SJSA1 (cell line): ENCODE results near the gene BCL2. TPM values are rescaled to one million over a fixed set of nuclear protein-coding genes. Genes with fewer than 3 reads are reported as not detected.

Experiments used
- DNase-seq, 2 experiments: peaks; one replicate each; pipeline ENCODE4 v3.0.0-alpha.2; 2015 to 2020; ENCODE audit warnings: low spot score in 2 of 2, low read depth in 1 of 2
- H3K27ac ChIP-seq: fragments of 250-450 bp; sonication (Bioruptor Pico); 2 replicates; pipeline ENCODE4 v1.5.1; 2020; ENCODE audit warnings: mild to moderate bottlenecking, moderate library complexity
- H3K27me3 ChIP-seq: fragments of 250-450 bp; sonication (Bioruptor Pico); replicated peaks from 2 replicates; pipeline ENCODE4 v1.5.1; 2020; ENCODE audit warnings: mild to moderate bottlenecking, moderate library complexity
- H3K36me3 ChIP-seq: fragments of 250-450 bp; sonication (Bioruptor Pico); 2 replicates; pipeline ENCODE4 v1.5.1; 2020; ENCODE audit warnings: mild to moderate bottlenecking
- H3K4me1 ChIP-seq: fragments of 250-450 bp; sonication (Bioruptor Pico); replicated peaks from 2 replicates; pipeline ENCODE4 v1.6.1; 2021; ENCODE audit warnings: mild to moderate bottlenecking
- H3K4me3 ChIP-seq: fragments of 250-450 bp; sonication (Bioruptor Pico); 2 replicates; pipeline ENCODE4 v1.5.1; 2020; ENCODE audit warnings: mild to moderate bottlenecking
- H3K9me3 ChIP-seq: fragments of 250-450 bp; sonication (Bioruptor Pico); replicated peaks from 2 replicates; pipeline ENCODE4 v1.5.1; 2020; ENCODE audit warnings: mild to moderate bottlenecking
- total RNA-seq: library from RNA; depleted of rRNA; stranded (reverse); fragments of >200 nt; shearing (Covaris generic); gene quantifications from 2 replicates; pipeline ENCODE4 v1.2.3, GENCODE V29; 2014

BCL2 gene
- total RNA-seq, 1 experiment from 2014 or later, result 7.8 TPM

DNA sequence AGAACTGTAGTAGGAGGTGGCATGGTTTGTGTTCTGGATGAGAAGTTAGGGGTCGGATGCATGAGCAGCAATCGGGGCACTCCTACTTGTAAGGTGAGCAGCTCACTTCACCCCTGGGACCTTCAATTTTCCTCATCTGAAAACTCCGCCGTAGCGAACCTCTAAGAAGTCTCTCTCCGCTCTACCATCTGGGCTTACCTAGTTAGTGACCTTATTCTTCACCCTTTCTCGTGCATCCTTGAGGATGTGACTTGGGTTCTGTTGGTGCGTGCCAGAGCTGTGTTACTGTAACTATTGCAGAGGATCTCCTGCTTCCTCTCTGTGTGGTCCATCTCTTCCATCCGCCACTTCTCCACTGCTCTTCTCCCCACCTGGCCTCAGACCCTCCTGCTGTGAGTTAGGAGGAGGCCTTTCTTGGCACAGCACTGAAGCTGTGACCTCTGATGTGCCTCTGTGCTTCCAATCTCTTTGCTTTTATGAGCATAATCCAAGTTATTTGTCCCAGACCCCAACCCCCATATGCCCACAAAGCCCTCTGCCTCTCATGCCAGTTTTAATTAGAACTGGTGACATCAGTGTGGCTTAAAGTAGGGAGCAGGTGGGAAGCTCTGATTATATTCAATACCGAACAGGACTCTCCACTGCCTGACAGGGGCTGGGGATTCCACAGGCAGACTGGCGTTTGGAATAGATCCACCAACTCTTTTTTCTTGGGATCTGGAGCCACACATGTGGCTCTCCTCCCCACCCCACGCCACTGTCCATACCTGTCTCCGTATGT, 178.4 kb downstream of the BCL2 start:
- Histone ChIP-seq H3K36me3 (no peaks in the 10 kb centered on the region), H3K4me1 (no peaks in the 10 kb centered on the region; the same call in 1 of the 2 replicates), H3K4me3 (no peak overlapping the region), H3K27me3 (no peaks in the 10 kb centered on the region), H3K27ac (no peak overlapping the region), H3K9me3 (peaks cover 6% of the 10 kb centered on the region; the same call in 1 of the 2 replicates)
- no peak for DNase-seq

DNA sequence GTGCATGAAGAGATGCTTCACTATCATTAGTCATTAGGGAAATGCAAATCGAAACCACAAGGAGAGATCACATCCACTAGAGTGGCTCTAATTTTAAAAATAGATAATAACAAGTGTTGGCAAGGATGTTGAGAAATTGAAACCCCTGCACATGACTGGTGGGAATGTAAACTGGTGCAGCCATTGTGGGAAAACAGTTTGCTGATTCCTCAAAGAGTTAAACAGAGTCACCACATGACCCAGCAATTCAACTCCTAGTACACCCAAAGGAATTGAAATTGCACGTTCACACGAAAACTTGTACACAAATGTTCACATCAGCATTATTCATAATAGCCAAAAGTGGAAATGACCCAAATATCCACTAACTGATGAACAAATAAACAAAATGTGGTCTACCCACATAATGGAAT, 179.5 kb downstream of the BCL2 start:
- DNase-seq, result no peak
- H3K4me1 ChIP-seq, result no peaks in the 10 kb centered on the region; the same call in 1 of the 2 replicates
- H3K27me3 ChIP-seq, result no peaks in the 10 kb centered on the region
- H3K9me3 ChIP-seq, result peaks cover 6% of the 10 kb centered on the region; the same call in 1 of the 2 replicates
- H3K36me3 ChIP-seq, result no peaks in the 10 kb centered on the region
- no peak overlapping the region; the same call in 1 of the 2 replicates for H3K27ac ChIP-seq
- no peak overlapping the region for H3K4me3 ChIP-seq

- H3K27ac ChIP-seq, result no peak overlapping the region
- peaks cover 6% of the 10 kb centered on the region; the same call in 1 of the 2 replicates for H3K9me3 ChIP-seq
- no peaks in the 10 kb centered on the region for H3K27me3 ChIP-seq
- no peak for DNase-seq
- no peaks in the 10 kb centered on the region; the same call in 1 of the 2 replicates for H3K4me1 ChIP-seq
- no peak overlapping the region for H3K4me3 ChIP-seq
- H3K36me3 ChIP-seq, result no peaks in the 10 kb centered on the region
These were observed 180.9 kb downstream of the BCL2 start for GRCh38 chr18:63138436-63139340.

DNA sequence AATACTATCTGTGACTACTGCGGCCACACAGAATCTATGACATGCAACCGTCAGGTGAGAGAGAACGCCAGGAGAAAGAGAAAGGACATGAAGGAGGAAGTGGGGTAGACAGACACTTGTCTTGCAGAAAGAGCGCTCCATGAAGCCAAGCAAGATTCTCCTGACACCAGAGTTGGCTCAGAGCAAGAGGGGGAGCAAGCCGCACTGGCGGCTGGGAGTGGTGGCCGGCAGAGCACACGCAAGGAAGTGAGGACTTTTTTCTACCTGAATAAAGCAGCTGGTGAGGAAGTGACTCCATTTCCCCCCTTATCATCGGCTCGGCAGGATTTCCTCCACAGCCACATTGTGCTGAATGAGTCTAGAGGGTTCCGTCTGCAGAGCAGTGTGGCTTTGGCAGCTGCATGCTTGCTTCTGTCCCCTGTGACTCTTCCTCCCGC, 181.6 kb downstream of the BCL2 start:
- Histone ChIP-seq H3K4me1 (no peaks in the 10 kb centered on the region; the same call in 1 of the 2 replicates), H3K9me3 (peaks cover 6% of the 10 kb centered on the region; the same call in 1 of the 2 replicates), H3K36me3 (no peaks in the 10 kb centered on the region), H3K4me3 (no peak overlapping the region), H3K27ac (no peak overlapping the region), H3K27me3 (no peaks in the 10 kb centered on the region)
- no peak for DNase-seq

GRCh38 chr18:63135101-63135500, 184.5 kb downstream of the BCL2 start:
- no peak for DNase-seq
- Histone ChIP-seq H3K27ac (no peak overlapping the region), H3K4me3 (no peak overlapping the region), H3K9me3 (peaks cover 2% of the 10 kb centered on the region; the same call in 1 of the 2 replicates), H3K36me3 (no peaks in the 10 kb centered on the region), H3K27me3 (no peaks in the 10 kb centered on the region), H3K4me1 (no peaks in the 10 kb centered on the region)

DNA sequence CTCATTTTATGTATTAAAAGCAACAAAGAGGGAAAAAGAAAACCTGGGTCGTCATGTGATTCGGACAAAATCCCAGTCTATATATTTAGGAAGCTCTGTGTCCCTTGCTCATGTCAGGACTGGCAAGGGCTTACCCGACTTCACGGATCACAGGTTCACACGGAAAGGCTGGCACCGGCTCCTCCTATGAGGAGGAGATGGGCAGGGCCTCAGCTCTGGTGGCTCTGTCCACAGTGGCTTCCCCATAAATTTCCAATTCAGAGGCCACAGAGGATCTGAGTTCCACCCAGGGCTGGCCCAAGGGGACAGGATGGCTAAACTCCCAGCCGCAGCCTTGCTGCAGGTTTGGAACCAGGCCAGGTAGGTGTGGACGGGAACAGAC, 186.8 kb downstream of the BCL2 start:
- DNase-seq, result no peak
- H3K27me3 ChIP-seq, result no peaks in the 10 kb centered on the region
- no peak overlapping the region for H3K4me3 ChIP-seq
- no peaks in the 10 kb centered on the region for H3K4me1 ChIP-seq
- no peaks in the 10 kb centered on the region for H3K36me3 ChIP-seq
- no peaks in the 10 kb centered on the region for H3K9me3 ChIP-seq
- H3K27ac ChIP-seq, result no peak overlapping the region

DNA sequence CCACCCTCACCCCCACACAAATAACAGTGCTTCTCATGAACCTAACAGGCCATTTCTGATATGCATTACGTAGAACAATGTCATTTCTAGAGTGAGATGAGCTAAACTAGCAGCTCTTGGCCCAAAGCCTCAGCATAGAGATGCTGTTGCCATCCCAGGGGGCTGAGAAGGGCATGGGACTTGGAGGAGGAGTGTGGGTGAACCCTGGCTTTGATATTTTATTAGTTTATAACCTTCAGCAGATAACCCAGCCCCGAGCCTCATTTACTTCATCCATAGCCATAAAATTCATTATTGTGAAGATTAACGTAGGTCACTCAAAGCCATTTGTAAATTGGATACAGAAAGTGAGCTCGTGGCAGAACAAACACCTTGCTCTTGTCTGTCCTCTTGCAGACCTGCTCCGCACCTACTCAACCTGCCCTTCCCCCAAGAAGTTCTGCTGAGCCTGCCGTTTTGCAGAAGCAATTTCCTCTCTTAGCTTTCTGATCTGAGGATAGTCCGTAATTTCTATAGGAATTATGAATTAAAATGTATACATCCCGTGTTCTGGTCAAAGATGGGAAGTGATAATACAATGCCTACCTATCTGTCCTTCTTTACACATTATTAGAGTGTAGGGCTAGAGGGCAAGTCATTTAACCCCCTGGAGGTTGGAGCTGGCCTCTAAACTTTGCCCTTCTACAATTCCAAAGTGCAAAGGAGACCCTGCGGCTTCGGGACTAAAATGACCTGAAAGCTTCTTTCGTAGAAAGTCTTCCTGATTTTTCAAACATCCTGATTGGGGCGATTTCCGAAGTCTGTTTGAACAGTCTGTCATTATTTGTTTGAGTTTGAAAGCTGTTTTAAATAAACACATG, 187.4 kb downstream of the BCL2 start:
- Histone ChIP-seq H3K36me3 (no peaks in the 10 kb centered on the region), H3K27me3 (no peaks in the 10 kb centered on the region), H3K4me1 (no peaks in the 10 kb centered on the region), H3K9me3 (no peaks in the 10 kb centered on the region), H3K4me3 (no peak overlapping the region), H3K27ac (no peak overlapping the region)
- no peak for DNase-seq

GRCh38 chr18:63131106-63131958, 188.2 kb downstream of the BCL2 start:
- Histone ChIP-seq H3K9me3 (no peaks in the 10 kb centered on the region), H3K4me3 (no peak overlapping the region), H3K4me1 (no peaks in the 10 kb centered on the region), H3K36me3 (no peaks in the 10 kb centered on the region), H3K27me3 (no peaks in the 10 kb centered on the region), H3K27ac (no peak overlapping the region)
- peak; percentile 54 to 68 for DNase-seq

DNA sequence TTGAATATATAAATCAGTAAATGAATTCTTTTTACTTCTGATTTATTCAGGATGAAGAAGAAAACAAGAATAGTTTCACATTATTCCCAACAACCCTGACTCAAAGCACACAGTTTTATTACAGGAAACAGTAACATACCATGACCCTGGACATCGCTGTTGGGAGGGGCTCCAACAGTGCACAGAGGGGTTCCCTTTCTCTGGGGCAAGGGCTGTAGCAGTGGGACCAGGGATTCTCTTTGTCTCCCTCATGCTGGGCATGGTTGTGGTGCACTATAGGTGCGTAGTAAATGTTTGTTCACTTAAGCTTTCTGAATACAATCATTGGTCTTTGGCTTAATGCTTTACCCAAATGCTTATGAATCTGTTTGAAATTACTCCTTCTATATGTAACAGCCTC, 189.4 kb downstream of the BCL2 start:
- Histone ChIP-seq H3K27me3 (no peaks in the 10 kb centered on the region), H3K9me3 (no peaks in the 10 kb centered on the region), H3K4me3 (no peak overlapping the region), H3K27ac (no peak overlapping the region), H3K4me1 (no peaks in the 10 kb centered on the region), H3K36me3 (no peaks in the 10 kb centered on the region)
- no peak for DNase-seq

GRCh38 chr18:63128237-63128974, 191.2 kb downstream of the BCL2 start:
- Histone ChIP-seq H3K4me1 (no peaks in the 10 kb centered on the region), H3K27ac (no peak overlapping the region), H3K27me3 (no peaks in the 10 kb centered on the region), H3K4me3 (no peak overlapping the region), H3K36me3 (no peaks in the 10 kb centered on the region), H3K9me3 (no peaks in the 10 kb centered on the region)
- DNase-seq, result no peak

- Histone ChIP-seq H3K27ac (no peak overlapping the region), H3K4me1 (no peaks in the 10 kb centered on the region), H3K4me3 (no peak overlapping the region), H3K36me3 (no peaks in the 10 kb centered on the region), H3K9me3 (no peaks in the 10 kb centered on the region), H3K27me3 (no peaks in the 10 kb centered on the region)
- no peak for DNase-seq
These were observed 193.2 kb downstream of the BCL2 start for GRCh38 chr18:63126134-63127069.
